Liver (tissue), 9 donors: ENCODE data around the gene TNN. TPM values are rescaled to one million over a fixed set of nuclear protein-coding genes. Genes with fewer than 3 reads are reported as not detected.

ENCODE experiments used
- DNase-seq: peaks from one replicate; pipeline ENCODE4 v3.0.0-alpha.2; 2017; ENCODE audit warnings: low spot score
- H3K27ac ChIP-seq, 2 donors: one replicate each; pipeline ENCODE4 v1.7.0; 2013; ENCODE audit warnings: inconsistent platforms in 2 of 2, low read length in 2 of 2, control low read depth in 1 of 2, low read depth in 1 of 2, mild to moderate bottlenecking in 1 of 2
- H3K27me3 ChIP-seq, 4 donors: one replicate each; pipeline versions ENCODE4 v1.6.1 to v1.7.0; 2013; ENCODE audit warnings: low read length in 3 of 4, inconsistent platforms in 1 of 4, mild to moderate bottlenecking in 1 of 4, moderate library complexity in 1 of 4; ENCODE audit not compliant: control insufficient read depth in 4 of 4, insufficient read depth in 4 of 4
- H3K36me3 ChIP-seq, 4 donors: one replicate each; pipeline versions ENCODE4 v1.6.1 to v1.7.0; 2013; ENCODE audit warnings: low read length in 3 of 4, mild to moderate bottlenecking in 3 of 4, low read depth in 1 of 4, moderate library complexity in 1 of 4; ENCODE audit not compliant: control insufficient read depth in 4 of 4, insufficient read depth in 3 of 4
- H3K4me1 ChIP-seq, 4 donors: one replicate each; pipeline versions ENCODE4 v1.6.1 to v1.7.0; 2013; ENCODE audit warnings: low read length in 3 of 4, mild to moderate bottlenecking in 3 of 4, moderate library complexity in 1 of 4; ENCODE audit not compliant: control insufficient read depth in 4 of 4, insufficient read depth in 4 of 4
- H3K4me3 ChIP-seq, 3 donors: one replicate each; pipeline versions ENCODE4 v1.6.1 to v1.7.0; 2013; ENCODE audit warnings: low read length in 3 of 3, control low read depth in 1 of 3, low read depth in 1 of 3, mild to moderate bottlenecking in 1 of 3
- H3K9ac ChIP-seq, 2 donors: one replicate each; pipeline ENCODE4 v1.7.0; 2013; ENCODE audit warnings: low read length in 2 of 2, mild to moderate bottlenecking in 2 of 2, moderate library complexity in 2 of 2, control low read depth in 1 of 2, low read depth in 1 of 2
- H3K9me3 ChIP-seq, 4 donors: one replicate each; pipeline versions ENCODE4 v1.6.1 to v1.7.0; 2013; ENCODE audit warnings: low read length in 3 of 4; ENCODE audit not compliant: control insufficient read depth in 4 of 4
- EGR1 ChIP-seq, 2 donors: IDR thresholded peaks; 2 replicates each; pipeline ENCODE4 v1.6.1; 2016 to 2018; ENCODE audit warnings: antibody characterized with exemption in 2 of 2, low read depth in 2 of 2
- FOXA1 ChIP-seq: IDR thresholded peaks from 2 replicates; pipeline ENCODE4 v1.6.1; 2016; ENCODE audit warnings: antibody characterized with exemption
- FOXA2 ChIP-seq: IDR thresholded peaks from 2 replicates; pipeline ENCODE4 v1.6.1; 2016; ENCODE audit warnings: antibody characterized with exemption
- GABPA ChIP-seq, 2 donors: IDR thresholded peaks in 1 of 2; conservative IDR thresholded peaks in 1 of 2; 2 replicates each; pipeline ENCODE4 v1.6.1; 2016; ENCODE audit warnings: antibody characterized with exemption in 2 of 2, mild to moderate bottlenecking in 1 of 2, moderate library complexity in 1 of 2
- HNF4A ChIP-seq, 2 donors: conservative IDR thresholded peaks; 2 replicates each; pipeline ENCODE4 v1.6.1; 2016; ENCODE audit warnings: antibody characterized with exemption in 2 of 2, mild to moderate bottlenecking in 2 of 2
- HNF4G ChIP-seq: IDR thresholded peaks from 2 replicates; pipeline ENCODE4 v1.6.1; 2016; ENCODE audit warnings: antibody characterized with exemption
- JUND ChIP-seq, 2 donors: IDR thresholded peaks; 2 replicates each; pipeline ENCODE4 v1.6.1; 2016; ENCODE audit warnings: antibody characterized with exemption in 2 of 2
- NR2F2 ChIP-seq: IDR thresholded peaks from 2 replicates; pipeline ENCODE4 v1.6.1; 2016; ENCODE audit warnings: antibody characterized with exemption
- RAD21 ChIP-seq, 2 donors: IDR thresholded peaks; 2 replicates each; pipeline ENCODE4 v1.6.1; 2016; ENCODE audit warnings: antibody characterized with exemption in 2 of 2, mild to moderate bottlenecking in 2 of 2
- RXRA ChIP-seq, 2 donors: IDR thresholded peaks; 2 replicates each; pipeline ENCODE4 v1.6.1; 2017 to 2018; ENCODE audit warnings: antibody characterized with exemption in 2 of 2, mild to moderate bottlenecking in 1 of 2
- SP1 ChIP-seq: IDR thresholded peaks from 2 replicates; pipeline ENCODE4 v1.6.1; 2018; ENCODE audit warnings: antibody characterized with exemption, mild to moderate bottlenecking
- TAF1 ChIP-seq: conservative IDR thresholded peaks from 2 replicates; pipeline ENCODE4 v1.6.1; 2016; ENCODE audit warnings: antibody characterized with exemption, mild to moderate bottlenecking
- WGBS: extraction: QIAGEN DNeasy Blood & Tissue Kit; methylation state at CpG from one replicate; pipeline ENCODE4 v1.1.7; 2013; 5-methylcytosine and 5-hydroxymethylcytosine counted together
- polyA plus RNA-seq, 2 donors: library from polyadenylated mRNA; stranded (reverse) in 1 of 2; unstranded in 1 of 2; fragments of 200-250 nt in 1 of 2; fragments of >200 nt in 1 of 2; fragmentation: Nextera tagmentation in 1 of 2; extraction: Ambion mirVana in 1 of 2; gene quantifications; one replicate each; pipeline versions ENCODE4 v1.2.1 to v1.2.3, GENCODE V29; 2013 to 2015
- total RNA-seq, 2 donors: library from RNA; depleted of rRNA; stranded (reverse); fragments of >200 nt; gene quantifications; one replicate each; pipeline ENCODE4 v1.2.3, GENCODE V29; 2014
- TF ChIP-seq, protein P1 (sequence below): IDR thresholded peaks from 2 replicates; pipeline ENCODE4 v1.6.1; 2016; ENCODE audit warnings: antibody characterized with exemption
- TF ChIP-seq, protein P2 (sequence below): IDR thresholded peaks from 2 replicates; pipeline ENCODE4 v1.6.1; 2016; ENCODE audit warnings: antibody characterized with exemption
- TF ChIP-seq, protein P3 (sequence below): fragments of 150-350 bp; IDR thresholded peaks from 2 replicates; pipeline ENCODE4 v1.5.1; 2017; ENCODE audit warnings: improper control_type of control experiment, low read depth, low read length; ENCODE audit not compliant: missing input control
- TF ChIP-seq, protein P4 (sequence below): IDR thresholded peaks from 2 replicates; pipeline ENCODE4 v1.6.1; 2016; ENCODE audit warnings: antibody characterized with exemption, mild to moderate bottlenecking
- TF ChIP-seq, protein P5 (sequence below): IDR thresholded peaks from 2 replicates; pipeline ENCODE4 v1.6.1; 2016; ENCODE audit warnings: antibody characterized with exemption
- donor health status: healthy.
- donor health status: healthy.
- donor health status: healthy.
- donor health status: healthy.
- donor health status: healthy.

Gene TNN
- total and polyA plus RNA-seq, 4 donors = 0.11 to 1.8 (median 0.80) TPM

DNA sequence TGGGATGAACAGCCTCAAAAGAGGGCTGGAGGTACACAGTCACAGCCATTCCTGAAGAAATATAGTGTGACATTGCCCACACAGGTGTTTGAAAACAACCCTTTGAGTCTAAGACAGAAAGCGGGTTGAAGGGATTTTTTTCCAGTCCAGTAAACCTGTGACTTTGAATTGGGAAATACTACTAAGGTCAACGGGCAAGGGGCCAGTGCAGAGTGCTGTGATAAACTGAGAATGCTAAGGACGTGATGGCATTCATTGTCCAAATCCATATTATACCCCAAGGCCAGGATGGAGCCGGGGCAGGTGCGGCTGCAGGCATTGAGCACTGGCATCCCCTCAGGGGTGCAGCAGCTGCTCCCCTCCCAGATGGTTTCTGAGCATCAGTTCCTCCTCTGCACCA lies 88.3 kb downstream of the TNN start:
- H3K9ac ChIP-seq = no peak overlapping the region
- H3K36me3 ChIP-seq = peaks cover 1 to 25% (median 18%) of the 10 kb centered on the region in 4 donors
- peak overlapping the region in 1 of 2 donors; percentile 67 for H3K27ac ChIP-seq
- H3K4me3 ChIP-seq = no peak overlapping the region
- no peaks in the 10 kb centered on the region for H3K27me3 ChIP-seq
- DNase-seq = no peak
- TF ChIP-seq GABPA (IDR thresholded peaks at IDR 0.05 in 1 of 2, conservative IDR thresholded peaks at IDR 0.05 in 1 of 2) (no peak), HNF4G (no peak), JUND (IDR thresholded peaks at IDR 0.05) (no peak), FOXA2 (no peak), NR2F2 (no peak), RAD21 (IDR thresholded peaks at IDR 0.05) (peak in 1 of 2 donors; percentile 21), EGR1 (IDR thresholded peaks at IDR 0.05; ENCODE audit: low read depth in 2 of 2) (no peak), SP1 (no peak), RXRA (IDR thresholded peaks at IDR 0.05) (peak; percentile 56 to 60), TAF1 (no peak), FOXA1 (no peak), HNF4A (conservative IDR thresholded peaks at IDR 0.05) (peak; percentile 52 to 64)
- TF ChIP-seq, protein P1, sequence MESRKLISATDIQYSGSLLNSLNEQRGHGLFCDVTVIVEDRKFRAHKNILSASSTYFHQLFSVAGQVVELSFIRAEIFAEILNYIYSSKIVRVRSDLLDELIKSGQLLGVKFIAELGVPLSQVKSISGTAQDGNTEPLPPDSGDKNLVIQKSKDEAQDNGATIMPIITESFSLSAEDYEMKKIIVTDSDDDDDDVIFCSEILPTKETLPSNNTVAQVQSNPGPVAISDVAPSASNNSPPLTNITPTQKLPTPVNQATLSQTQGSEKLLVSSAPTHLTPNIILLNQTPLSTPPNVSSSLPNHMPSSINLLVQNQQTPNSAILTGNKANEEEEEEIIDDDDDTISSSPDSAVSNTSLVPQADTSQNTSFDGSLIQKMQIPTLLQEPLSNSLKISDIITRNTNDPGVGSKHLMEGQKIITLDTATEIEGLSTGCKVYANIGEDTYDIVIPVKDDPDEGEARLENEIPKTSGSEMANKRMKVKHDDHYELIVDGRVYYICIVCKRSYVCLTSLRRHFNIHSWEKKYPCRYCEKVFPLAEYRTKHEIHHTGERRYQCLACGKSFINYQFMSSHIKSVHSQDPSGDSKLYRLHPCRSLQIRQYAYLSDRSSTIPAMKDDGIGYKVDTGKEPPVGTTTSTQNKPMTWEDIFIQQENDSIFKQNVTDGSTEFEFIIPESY = no peak
- TF ChIP-seq, protein P2, sequence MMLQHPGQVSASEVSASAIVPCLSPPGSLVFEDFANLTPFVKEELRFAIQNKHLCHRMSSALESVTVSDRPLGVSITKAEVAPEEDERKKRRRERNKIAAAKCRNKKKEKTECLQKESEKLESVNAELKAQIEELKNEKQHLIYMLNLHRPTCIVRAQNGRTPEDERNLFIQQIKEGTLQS = no peak
- TF ChIP-seq, protein P3, sequence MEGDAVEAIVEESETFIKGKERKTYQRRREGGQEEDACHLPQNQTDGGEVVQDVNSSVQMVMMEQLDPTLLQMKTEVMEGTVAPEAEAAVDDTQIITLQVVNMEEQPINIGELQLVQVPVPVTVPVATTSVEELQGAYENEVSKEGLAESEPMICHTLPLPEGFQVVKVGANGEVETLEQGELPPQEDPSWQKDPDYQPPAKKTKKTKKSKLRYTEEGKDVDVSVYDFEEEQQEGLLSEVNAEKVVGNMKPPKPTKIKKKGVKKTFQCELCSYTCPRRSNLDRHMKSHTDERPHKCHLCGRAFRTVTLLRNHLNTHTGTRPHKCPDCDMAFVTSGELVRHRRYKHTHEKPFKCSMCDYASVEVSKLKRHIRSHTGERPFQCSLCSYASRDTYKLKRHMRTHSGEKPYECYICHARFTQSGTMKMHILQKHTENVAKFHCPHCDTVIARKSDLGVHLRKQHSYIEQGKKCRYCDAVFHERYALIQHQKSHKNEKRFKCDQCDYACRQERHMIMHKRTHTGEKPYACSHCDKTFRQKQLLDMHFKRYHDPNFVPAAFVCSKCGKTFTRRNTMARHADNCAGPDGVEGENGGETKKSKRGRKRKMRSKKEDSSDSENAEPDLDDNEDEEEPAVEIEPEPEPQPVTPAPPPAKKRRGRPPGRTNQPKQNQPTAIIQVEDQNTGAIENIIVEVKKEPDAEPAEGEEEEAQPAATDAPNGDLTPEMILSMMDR = no peak
- TF ChIP-seq, protein P4, sequence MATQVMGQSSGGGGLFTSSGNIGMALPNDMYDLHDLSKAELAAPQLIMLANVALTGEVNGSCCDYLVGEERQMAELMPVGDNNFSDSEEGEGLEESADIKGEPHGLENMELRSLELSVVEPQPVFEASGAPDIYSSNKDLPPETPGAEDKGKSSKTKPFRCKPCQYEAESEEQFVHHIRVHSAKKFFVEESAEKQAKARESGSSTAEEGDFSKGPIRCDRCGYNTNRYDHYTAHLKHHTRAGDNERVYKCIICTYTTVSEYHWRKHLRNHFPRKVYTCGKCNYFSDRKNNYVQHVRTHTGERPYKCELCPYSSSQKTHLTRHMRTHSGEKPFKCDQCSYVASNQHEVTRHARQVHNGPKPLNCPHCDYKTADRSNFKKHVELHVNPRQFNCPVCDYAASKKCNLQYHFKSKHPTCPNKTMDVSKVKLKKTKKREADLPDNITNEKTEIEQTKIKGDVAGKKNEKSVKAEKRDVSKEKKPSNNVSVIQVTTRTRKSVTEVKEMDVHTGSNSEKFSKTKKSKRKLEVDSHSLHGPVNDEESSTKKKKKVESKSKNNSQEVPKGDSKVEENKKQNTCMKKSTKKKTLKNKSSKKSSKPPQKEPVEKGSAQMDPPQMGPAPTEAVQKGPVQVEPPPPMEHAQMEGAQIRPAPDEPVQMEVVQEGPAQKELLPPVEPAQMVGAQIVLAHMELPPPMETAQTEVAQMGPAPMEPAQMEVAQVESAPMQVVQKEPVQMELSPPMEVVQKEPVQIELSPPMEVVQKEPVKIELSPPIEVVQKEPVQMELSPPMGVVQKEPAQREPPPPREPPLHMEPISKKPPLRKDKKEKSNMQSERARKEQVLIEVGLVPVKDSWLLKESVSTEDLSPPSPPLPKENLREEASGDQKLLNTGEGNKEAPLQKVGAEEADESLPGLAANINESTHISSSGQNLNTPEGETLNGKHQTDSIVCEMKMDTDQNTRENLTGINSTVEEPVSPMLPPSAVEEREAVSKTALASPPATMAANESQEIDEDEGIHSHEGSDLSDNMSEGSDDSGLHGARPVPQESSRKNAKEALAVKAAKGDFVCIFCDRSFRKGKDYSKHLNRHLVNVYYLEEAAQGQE = no peak
- TF ChIP-seq, protein P5, sequence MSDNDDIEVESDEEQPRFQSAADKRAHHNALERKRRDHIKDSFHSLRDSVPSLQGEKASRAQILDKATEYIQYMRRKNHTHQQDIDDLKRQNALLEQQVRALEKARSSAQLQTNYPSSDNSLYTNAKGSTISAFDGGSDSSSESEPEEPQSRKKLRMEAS = no peak
- 40% methylated on average over 5 of the region's 5 CpGs for WGBS
- H3K9me3 ChIP-seq = no peaks in the 10 kb centered on the region
- peaks cover 3 to 15% (median 14%) of the 10 kb centered on the region in 4 donors for H3K4me1 ChIP-seq
